H9 (cell line): Measurements from ENCODE around the gene SCGB1C1. TPM values are rescaled to one million over a fixed set of nuclear protein-coding genes. Genes with fewer than 3 reads are reported as not detected.

Source experiments
- DNase-seq: peaks from one replicate; pipeline ENCODE4 v3.0.0-alpha.2; 2017
- H2AFZ ChIP-seq: one replicate; pipeline ENCODE4 v1.6.1; 2013; ENCODE audit warnings: mild to moderate bottlenecking, low read length, control low read depth, moderate library complexity
- H2AK5ac ChIP-seq: 2 replicates; pipeline ENCODE4 v1.6.1; 2013; ENCODE audit warnings: low read length, control low read depth, mixed read lengths; ENCODE audit not compliant: insufficient read length
- H2BK120ac ChIP-seq: one replicate; pipeline ENCODE4 v1.6.1; 2013; ENCODE audit warnings: low read depth, mild to moderate bottlenecking, low read length, control low read depth, inconsistent platforms; ENCODE audit not compliant: poor library complexity, severe bottlenecking
- H2BK12ac ChIP-seq: 2 replicates; pipeline ENCODE4 v1.6.1; 2013; ENCODE audit warnings: low read length, control low read depth, mixed read lengths, low read depth; ENCODE audit not compliant: insufficient read length
- H2BK15ac ChIP-seq: 2 replicates; pipeline ENCODE4 v1.6.1; 2013; ENCODE audit warnings: low read depth, low read length, control low read depth
- H2BK20ac ChIP-seq: one replicate; pipeline ENCODE4 v1.6.1; 2013; ENCODE audit warnings: low read depth, mild to moderate bottlenecking, low read length, control low read depth, inconsistent platforms; ENCODE audit not compliant: poor library complexity, severe bottlenecking
- H2BK5ac ChIP-seq: 2 replicates; pipeline ENCODE4 v1.6.1; 2013; ENCODE audit warnings: low read length, control low read depth, mixed read lengths; ENCODE audit not compliant: insufficient read length
- H3K14ac ChIP-seq: 2 replicates; pipeline ENCODE4 v1.6.1; 2013; ENCODE audit warnings: low read length, control low read depth; ENCODE audit not compliant: insufficient read depth
- H3K18ac ChIP-seq: 2 replicates; pipeline ENCODE4 v1.6.1; 2013; ENCODE audit warnings: low read depth, mild to moderate bottlenecking, mixed read lengths, low read length, control low read depth; ENCODE audit not compliant: insufficient read length
- H3K23ac ChIP-seq: 2 replicates; pipeline ENCODE4 v1.6.1; 2013; ENCODE audit warnings: low read length, control low read depth, mixed read lengths, low read depth; ENCODE audit not compliant: insufficient read length
- H3K23me2 ChIP-seq: 2 replicates; pipeline ENCODE4 v1.6.1; 2013; ENCODE audit warnings: low read depth, mild to moderate bottlenecking, mixed read lengths, low read length, control low read depth; ENCODE audit not compliant: insufficient read length, poor library complexity, severe bottlenecking
- H3K27ac ChIP-seq: 2 replicates; pipeline ENCODE4 v1.5.1; 2013; ENCODE audit warnings: low read length, control low read depth, mixed read lengths, low read depth; ENCODE audit not compliant: insufficient read length
- H3K27me3 ChIP-seq: 2 replicates; pipeline ENCODE4 v1.6.1; 2013; ENCODE audit warnings: low read length, control low read depth, inconsistent platforms; ENCODE audit not compliant: insufficient read depth
- H3K4ac ChIP-seq: 2 replicates; pipeline ENCODE4 v1.6.1; 2013; ENCODE audit warnings: low read depth, mild to moderate bottlenecking, control low read depth, inconsistent platforms, low read length, moderate library complexity
- H3K4me1 ChIP-seq: 2 replicates; pipeline ENCODE4 v1.6.1; 2013; ENCODE audit warnings: low read length, control low read depth, inconsistent platforms; ENCODE audit not compliant: insufficient read depth
- H3K4me2 ChIP-seq: 2 replicates; pipeline ENCODE4 v1.6.1; 2013; ENCODE audit warnings: low read length, control low read depth, mixed read lengths; ENCODE audit not compliant: insufficient read length, insufficient read depth
- H3K56ac ChIP-seq: 2 replicates; pipeline ENCODE4 v1.6.1; 2013; ENCODE audit warnings: low read depth, mild to moderate bottlenecking, mixed read lengths, low read length, control low read depth; ENCODE audit not compliant: insufficient read length
- H3K79me1 ChIP-seq: 2 replicates; pipeline ENCODE4 v1.6.1; 2013; ENCODE audit warnings: low read depth, mild to moderate bottlenecking, moderate library complexity, low read length, control low read depth, inconsistent platforms; ENCODE audit not compliant: insufficient read depth, poor library complexity, severe bottlenecking
- H3K79me2 ChIP-seq: 2 replicates; pipeline ENCODE4 v1.6.1; 2013; ENCODE audit warnings: low read length, control low read depth, inconsistent platforms; ENCODE audit not compliant: insufficient read depth
- H3K9ac ChIP-seq: 2 replicates; pipeline ENCODE4 v1.6.1; 2013; ENCODE audit warnings: low read length, control low read depth, mixed read lengths; ENCODE audit not compliant: insufficient read length; ENCODE audit errors: extremely low read depth
- H3K9me3 ChIP-seq: one replicate; pipeline ENCODE4 v1.6.1; 2013; ENCODE audit warnings: low read depth, low read length, inconsistent platforms; ENCODE audit not compliant: control insufficient read depth
- H3T11ph ChIP-seq: one replicate; pipeline ENCODE4 v1.6.1; 2013; ENCODE audit warnings: mild to moderate bottlenecking, low read length, control low read depth, inconsistent platforms
- H4K20me1 ChIP-seq: one replicate; pipeline ENCODE4 v1.6.1; 2013; ENCODE audit not compliant: control insufficient read depth, insufficient read length, insufficient read depth
- H4K5ac ChIP-seq: 2 replicates; pipeline ENCODE4 v1.6.1; 2013; ENCODE audit warnings: low read depth, mild to moderate bottlenecking, mixed read lengths, low read length, control low read depth; ENCODE audit not compliant: insufficient read length
- H4K8ac ChIP-seq: replicated peaks from 2 replicates; pipeline ENCODE4 v1.6.1; 2013; ENCODE audit warnings: low read length, control low read depth, mixed read lengths, low read depth; ENCODE audit not compliant: insufficient read length
- H4K91ac ChIP-seq: 2 replicates; pipeline ENCODE4 v1.6.1; 2013; ENCODE audit warnings: low read depth, mild to moderate bottlenecking, moderate library complexity, mixed read lengths, low read length, control low read depth; ENCODE audit not compliant: insufficient read length
- H3K27ac Mint-ChIP-seq, 3 experiments: 2 replicates in 2 of 3; 3 replicates in 1 of 3; pipeline ENCODE4 v1.8.0; 2020 to 2021; ENCODE audit warnings: mixed read lengths in 3 of 3, mild to moderate bottlenecking in 1 of 3, moderate library complexity in 1 of 3
- H3K27me3 Mint-ChIP-seq: 2 replicates; pipeline ENCODE4 v1.8.0; 2021; ENCODE audit warnings: low read depth, mild to moderate bottlenecking, moderate library complexity, mixed read lengths
- H3K36me3 Mint-ChIP-seq, 3 experiments: 2 replicates in 2 of 3; 3 replicates in 1 of 3; pipeline ENCODE4 v1.8.0; 2020 to 2021; ENCODE audit warnings: low read depth in 3 of 3, mixed read lengths in 3 of 3; ENCODE audit not compliant: insufficient read depth in 1 of 3
- H3K4me1 Mint-ChIP-seq, 2 experiments: 2 replicates each; pipeline ENCODE4 v1.8.0; 2020; ENCODE audit warnings: mixed read lengths in 2 of 2
- H3K4me3 Mint-ChIP-seq, 2 experiments: 2 replicates in 1 of 2; 3 replicates in 1 of 2; pipeline ENCODE4 v1.8.0; 2020 to 2021; ENCODE audit warnings: mild to moderate bottlenecking in 2 of 2, mixed read lengths in 2 of 2, moderate library complexity in 1 of 2
- H3K9me3 Mint-ChIP-seq, 2 experiments: 2 replicates in 1 of 2; 3 replicates in 1 of 2; pipeline ENCODE4 v1.8.0; 2020; ENCODE audit warnings: mild to moderate bottlenecking in 2 of 2, mixed read lengths in 2 of 2, moderate library complexity in 1 of 2
- WGBS: extraction: QIAGEN DNeasy Blood & Tissue Kit; methylation state at CpG from one replicate; pipeline ENCODE4 v1.1.7; 2013; ENCODE audit warnings: missing lambda C conversion rate, low lambda C conversion rate, mixed read lengths; ENCODE audit not compliant: insufficient read length; ENCODE audit errors: extremely low coverage; 5-methylcytosine and 5-hydroxymethylcytosine counted together
- total RNA-seq: library from RNA; stranded (reverse); gene quantifications from 2 replicates; pipeline ENCODE4 v1.2.1, GENCODE V29; 2021
- TF ChIP-seq, protein P1 (sequence below): fragments of 200-600 bp; sonication (generic); conservative IDR thresholded peaks from 3 replicates; pipeline ENCODE4 v1.8.0; 2021; ENCODE audit warnings: antibody characterized with exemption, mild to moderate bottlenecking

The SCGB1C1 gene
- total RNA-seq, 1 experiment from 2014 or later, result not detected

- H4K91ac ChIP-seq, result no peak overlapping the region
- no peak overlapping the region for H3T11ph ChIP-seq
- H3K14ac ChIP-seq, result no peak overlapping the region
- no peak overlapping the region for H2BK15ac ChIP-seq
- no peak overlapping the region for H2BK120ac ChIP-seq
- no peaks in the 10 kb centered on the region for H4K20me1 ChIP-seq
- H3K4me2 ChIP-seq, result no peak overlapping the region
- H2AFZ ChIP-seq, result no peak overlapping the region
- Mint-ChIP-seq H3K27ac (peak overlapping the region in 1 of 3 experiments; percentile 78; a peak in 3 of 7 replicates), H3K36me3 (peaks cover 22 to 64% (median 55%) of the 10 kb centered on the region in 3 experiments), H3K4me1 (no peaks in the 10 kb centered on the region), H3K4me3 (no peak overlapping the region), H3K27me3 (no peaks in the 10 kb centered on the region), H3K9me3 (no peaks in the 10 kb centered on the region)
- no peaks in the 10 kb centered on the region for H3K9me3 ChIP-seq
- TF ChIP-seq, protein P1, sequence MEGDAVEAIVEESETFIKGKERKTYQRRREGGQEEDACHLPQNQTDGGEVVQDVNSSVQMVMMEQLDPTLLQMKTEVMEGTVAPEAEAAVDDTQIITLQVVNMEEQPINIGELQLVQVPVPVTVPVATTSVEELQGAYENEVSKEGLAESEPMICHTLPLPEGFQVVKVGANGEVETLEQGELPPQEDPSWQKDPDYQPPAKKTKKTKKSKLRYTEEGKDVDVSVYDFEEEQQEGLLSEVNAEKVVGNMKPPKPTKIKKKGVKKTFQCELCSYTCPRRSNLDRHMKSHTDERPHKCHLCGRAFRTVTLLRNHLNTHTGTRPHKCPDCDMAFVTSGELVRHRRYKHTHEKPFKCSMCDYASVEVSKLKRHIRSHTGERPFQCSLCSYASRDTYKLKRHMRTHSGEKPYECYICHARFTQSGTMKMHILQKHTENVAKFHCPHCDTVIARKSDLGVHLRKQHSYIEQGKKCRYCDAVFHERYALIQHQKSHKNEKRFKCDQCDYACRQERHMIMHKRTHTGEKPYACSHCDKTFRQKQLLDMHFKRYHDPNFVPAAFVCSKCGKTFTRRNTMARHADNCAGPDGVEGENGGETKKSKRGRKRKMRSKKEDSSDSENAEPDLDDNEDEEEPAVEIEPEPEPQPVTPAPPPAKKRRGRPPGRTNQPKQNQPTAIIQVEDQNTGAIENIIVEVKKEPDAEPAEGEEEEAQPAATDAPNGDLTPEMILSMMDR, result no peak
- H4K5ac ChIP-seq, result no peak overlapping the region
- no peak overlapping the region for H2AK5ac ChIP-seq
- H3K27ac ChIP-seq, result no peak overlapping the region
- H3K4me1 ChIP-seq, result no peaks in the 10 kb centered on the region
- no peak overlapping the region for H3K18ac ChIP-seq
- no CpG with 5 or more reads among the region's 4 CpGs for WGBS
- H3K79me2 ChIP-seq, result no peaks in the 10 kb centered on the region
- peak; percentile 22 for DNase-seq
- H3K23ac ChIP-seq, result no peak overlapping the region
- H2BK5ac ChIP-seq, result no peak overlapping the region
- H2BK20ac ChIP-seq, result no peak overlapping the region
- H3K56ac ChIP-seq, result no peak overlapping the region
- H3K23me2 ChIP-seq, result no peaks in the 10 kb centered on the region
- H3K9ac ChIP-seq, result no peak overlapping the region
- H3K27me3 ChIP-seq, result no peaks in the 10 kb centered on the region
- no peak overlapping the region for H3K4ac ChIP-seq
- H4K8ac ChIP-seq, result no peak overlapping the region
- H2BK12ac ChIP-seq, result no peak overlapping the region
- H3K79me1 ChIP-seq, result no peaks in the 10 kb centered on the region
Measured at GRCh38 chr11:215581-216037, 22.7 kb downstream of the SCGB1C1 start.
